GM19463 (cell line): ENCODE measurements around the gene FOXO1.

ENCODE experiments used
- ATAC-seq: cut with Tn5 transposase; IDR thresholded peaks from one replicate; pipeline ENCODE4 v1.9.1; 2021; ENCODE audit warnings: mild to moderate bottlenecking, moderate library complexity; ENCODE audit not compliant: unreplicated experiment

Gene FOXO1

DNA sequence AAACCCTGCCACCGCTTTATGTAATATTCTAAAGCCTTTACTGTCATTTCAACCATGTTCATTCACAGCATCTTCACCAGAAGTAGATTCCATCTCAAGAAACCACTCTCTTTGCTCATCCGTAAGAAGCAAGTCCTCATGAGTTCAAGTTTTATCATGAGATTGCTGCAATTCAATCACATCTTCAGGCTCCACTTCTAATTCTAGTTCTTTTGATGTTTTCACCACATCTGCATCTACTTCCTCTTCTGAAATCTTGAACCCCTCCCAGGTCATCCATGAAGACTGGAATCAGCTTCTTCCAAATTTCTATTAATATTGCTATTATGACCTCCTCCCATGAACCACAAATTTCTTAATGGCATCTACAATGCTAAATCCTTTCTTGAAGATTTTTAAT is 83.9 kb downstream of the FOXO1 start:
- no peak for ATAC-seq

DNA sequence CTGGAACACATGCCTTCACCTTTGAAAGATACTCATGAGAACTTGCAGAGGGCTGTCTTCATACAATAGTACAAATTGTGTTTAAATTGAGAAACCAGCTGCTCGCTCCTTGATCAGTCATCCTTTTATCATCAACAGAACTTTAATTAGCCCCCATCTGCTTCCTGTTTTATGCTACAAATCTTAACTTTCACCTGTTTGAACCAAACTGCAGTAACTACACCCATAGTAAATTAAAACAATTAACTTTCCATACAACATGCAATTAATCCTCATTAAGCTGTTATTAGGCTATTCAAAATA is 85.2 kb downstream of the FOXO1 start:
- ATAC-seq, result no peak

DNA sequence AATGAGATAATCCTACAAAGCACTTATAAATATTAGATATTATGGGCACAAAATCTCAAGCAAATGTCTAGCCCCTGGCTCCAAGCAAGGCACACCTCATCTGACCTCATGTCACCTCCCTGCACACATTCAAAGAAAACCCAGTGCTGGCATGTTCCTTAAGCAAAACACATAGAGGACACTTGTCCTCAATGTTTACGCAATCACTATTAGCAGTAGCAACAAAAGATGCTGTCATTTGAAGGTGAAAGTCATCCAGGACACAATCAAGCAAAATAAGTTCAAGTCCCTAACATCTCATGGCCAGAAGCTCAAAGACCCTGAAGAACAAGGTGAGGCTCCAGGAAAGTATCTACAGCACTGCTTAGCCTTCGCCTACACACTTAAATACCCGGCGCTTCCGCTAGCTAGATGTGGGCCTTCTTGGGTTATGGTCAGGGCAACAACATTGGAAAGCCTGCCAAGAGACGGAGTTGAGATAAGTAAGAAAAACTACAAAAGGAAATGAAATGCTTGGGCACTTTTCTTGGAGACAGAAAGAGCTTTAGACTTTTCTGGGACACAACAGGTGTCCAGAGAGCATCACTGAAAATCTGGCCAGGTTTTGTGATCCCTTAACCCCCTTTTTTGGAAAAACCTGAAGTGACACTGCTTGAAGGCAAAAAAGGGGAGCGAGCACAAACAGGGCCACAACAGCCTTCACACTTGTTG is 85.7 kb downstream of the FOXO1 start:
- no peak for ATAC-seq

DNA sequence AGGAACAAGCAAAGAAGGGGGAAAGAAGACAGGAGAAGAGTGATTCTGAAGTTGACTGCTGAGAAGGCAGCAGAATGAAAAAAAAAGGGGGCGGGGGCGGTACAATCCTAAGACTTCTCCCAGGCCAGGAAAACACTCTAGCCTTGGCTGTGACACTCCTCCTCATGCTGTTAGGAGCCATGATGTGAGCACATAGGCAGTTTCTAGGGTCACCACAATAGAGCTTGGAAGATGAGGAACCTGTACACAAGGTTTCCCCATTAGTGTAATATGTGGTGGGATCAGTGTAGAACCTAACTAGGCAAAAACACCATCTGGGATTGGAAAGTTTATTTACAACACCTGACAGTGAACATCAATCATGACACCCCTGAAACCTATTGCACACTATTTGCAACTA is 86.9 kb downstream of the FOXO1 start:
- no peak for ATAC-seq

DNA sequence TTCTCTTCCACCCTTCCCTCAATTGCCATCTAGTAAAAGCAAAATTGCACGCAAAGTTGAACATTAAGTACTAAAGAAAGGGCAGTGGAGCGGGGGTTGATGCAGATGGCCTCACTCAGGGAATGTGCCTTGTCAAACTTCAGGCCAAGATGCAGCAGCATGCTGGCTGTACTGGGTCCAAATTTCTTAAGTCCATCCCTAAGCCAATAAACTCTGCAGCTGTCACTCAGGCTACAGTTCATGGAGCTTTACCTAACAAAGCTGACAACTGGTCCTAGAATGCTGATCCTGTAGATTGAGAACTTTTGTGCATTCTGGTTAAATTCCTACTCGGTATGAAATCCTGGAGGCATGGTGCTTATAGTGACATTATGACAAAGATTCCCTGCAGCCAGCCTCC is 88.4 kb downstream of the FOXO1 start:
- no peak for ATAC-seq

DNA sequence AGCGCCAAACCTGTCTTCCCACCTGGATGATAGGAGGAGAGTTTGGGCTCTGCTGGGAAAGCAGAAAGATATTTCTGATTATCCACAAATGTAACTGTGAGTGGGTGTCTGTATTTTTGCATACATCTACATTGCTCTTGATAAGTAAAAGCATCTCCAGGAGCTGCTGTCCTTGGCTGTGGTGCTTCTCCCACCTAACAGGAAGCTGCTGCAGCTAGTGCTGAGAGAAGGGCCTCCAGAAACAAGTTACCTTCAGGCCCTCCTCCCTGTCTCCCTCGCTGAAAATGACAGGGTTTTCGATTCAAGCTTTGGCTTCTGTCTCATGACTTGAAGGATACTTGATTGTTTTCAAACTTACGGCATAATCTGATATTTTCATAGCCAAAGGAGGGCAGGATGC is 90.1 kb downstream of the FOXO1 start:
- ATAC-seq, result no peak

DNA sequence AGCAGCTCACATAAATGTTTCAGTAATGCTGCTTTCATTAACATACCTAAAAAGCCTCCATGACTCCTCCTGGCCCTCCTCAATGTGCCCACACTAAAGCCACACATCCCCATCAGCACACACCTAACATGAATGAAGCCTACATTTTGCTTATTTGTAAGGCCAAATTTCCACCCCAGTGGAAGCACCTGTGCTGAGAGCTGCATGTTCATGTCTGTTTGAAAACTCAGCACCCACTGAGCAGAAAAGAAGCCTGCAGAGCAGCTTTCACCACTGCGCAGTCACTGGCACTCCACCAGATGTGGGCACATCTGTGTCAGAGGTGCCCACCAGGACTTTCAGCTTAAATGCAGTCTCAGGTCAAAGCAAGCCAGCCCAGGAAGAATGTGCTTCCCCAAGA is 93.5 kb downstream of the FOXO1 start:
- no peak for ATAC-seq

DNA sequence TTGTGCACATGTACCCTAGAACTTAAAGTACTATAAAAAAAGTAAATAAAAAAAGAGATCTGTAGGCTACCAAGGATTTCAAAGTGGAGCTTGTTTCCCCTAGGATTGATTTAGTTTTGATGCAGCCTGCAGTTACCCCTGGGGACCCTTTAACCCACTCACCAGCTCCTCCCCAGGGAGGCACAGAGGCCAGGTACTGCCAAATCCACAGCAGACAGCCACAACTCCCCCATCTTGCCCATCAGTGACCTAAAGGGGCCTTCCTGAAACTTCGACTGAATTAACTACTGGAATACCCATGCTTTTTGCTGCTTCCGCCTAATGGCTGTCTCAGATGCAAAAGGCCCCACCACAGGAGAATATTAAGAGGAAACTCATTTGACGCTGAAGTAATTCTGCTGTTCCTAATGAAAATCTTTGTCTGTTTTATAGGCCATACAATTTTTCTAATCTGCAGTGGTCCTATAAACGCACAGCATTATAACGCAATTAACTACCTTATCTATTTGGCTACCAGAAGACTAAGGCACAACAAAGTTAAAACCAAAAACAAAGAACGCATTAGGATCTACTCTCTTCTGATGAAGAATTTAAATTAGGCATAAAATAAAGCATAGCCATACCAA is 95.0 kb downstream of the FOXO1 start:
- ATAC-seq, result no peak

DNA sequence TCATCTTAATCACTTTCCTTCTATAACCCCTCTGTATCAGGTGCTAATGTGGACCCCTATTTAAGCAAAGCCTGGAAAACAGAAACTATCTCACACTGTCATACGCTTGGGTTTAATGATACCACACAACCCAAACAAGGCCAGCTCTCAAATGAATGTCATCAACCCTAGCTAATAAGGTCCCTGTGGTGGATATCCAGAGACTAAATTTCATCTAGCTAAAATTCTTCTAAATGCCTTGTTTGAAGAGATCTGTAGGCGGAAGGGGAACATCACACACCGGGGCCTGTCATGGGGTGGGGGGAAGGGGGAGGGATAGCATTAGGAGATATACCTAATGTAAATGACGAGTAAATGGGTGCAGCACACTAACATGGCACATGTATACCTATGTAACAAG is 95.5 kb downstream of the FOXO1 start:
- no peak for ATAC-seq

DNA sequence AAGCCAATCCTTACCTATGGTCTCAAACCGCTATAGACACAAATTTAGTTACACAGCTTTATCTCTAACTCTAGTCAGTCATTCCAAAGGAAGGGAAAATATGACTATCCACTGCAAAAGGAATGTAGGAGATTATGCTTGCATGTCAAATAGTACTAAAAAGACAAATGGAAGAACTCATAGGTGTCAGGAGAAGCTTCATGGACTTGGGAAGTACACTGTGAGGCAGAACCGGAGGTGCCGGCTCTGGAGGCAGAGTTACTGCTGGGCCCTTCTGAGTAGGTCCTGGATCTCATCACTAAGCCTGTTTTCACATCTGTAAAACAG is 97.5 kb downstream of the FOXO1 start:
- no peak for ATAC-seq

DNA sequence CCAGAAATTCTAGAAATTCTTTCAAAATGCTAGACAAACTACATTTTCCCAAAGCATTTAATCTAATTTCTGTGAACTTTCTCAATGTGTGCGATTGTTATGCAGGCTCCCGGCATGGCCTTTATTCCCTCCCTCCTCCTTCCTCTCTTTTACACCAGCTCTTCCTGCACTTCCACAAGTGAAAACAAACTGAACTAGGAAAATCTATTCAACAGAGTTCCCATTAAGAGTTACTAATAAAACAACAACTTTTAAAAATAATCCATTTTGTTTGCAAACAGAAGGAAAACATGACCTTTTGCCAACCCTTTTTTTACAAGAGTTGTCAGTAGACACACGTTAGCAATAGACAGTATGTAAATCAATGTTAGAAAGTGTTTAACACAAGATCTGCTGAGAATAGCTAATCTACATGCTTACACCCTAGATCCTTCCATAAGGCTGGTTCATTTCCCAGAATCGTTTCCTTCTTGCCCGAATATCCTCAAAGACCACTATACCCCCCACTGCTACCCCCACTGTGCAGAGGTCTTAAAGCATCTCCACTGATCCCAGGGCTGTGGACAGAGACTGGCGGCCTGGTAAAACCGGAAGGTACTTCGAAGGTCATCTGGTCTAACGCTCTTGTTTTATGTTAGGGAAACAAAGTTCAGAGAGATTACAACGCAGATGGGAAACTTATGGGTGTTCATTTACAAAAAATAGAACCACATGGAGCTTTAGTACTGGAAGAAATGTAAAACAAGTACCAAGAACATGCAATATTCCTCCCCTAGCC is 98.0 kb downstream of the FOXO1 start:
- ATAC-seq, result no peak

DNA sequence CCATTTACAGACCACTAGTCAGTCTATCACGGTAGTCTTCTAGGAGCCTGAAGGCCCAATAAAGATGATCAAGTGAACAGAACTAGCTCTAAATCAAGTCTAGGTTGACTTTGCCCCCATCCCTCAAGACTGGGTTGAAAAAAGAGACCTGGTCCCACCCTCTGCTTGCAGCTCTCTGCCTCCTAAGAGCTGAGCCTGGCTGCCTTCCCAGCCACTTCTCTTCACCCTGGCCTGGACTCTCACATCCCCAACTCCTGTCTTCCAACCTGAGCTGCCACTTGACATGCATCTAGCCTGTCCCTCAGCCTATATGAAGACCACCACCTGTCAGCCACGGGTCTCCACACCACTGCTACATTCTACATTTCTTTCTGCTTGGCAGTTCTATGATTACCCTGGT is 99.6 kb downstream of the FOXO1 start:
- ATAC-seq, result no peak

DNA sequence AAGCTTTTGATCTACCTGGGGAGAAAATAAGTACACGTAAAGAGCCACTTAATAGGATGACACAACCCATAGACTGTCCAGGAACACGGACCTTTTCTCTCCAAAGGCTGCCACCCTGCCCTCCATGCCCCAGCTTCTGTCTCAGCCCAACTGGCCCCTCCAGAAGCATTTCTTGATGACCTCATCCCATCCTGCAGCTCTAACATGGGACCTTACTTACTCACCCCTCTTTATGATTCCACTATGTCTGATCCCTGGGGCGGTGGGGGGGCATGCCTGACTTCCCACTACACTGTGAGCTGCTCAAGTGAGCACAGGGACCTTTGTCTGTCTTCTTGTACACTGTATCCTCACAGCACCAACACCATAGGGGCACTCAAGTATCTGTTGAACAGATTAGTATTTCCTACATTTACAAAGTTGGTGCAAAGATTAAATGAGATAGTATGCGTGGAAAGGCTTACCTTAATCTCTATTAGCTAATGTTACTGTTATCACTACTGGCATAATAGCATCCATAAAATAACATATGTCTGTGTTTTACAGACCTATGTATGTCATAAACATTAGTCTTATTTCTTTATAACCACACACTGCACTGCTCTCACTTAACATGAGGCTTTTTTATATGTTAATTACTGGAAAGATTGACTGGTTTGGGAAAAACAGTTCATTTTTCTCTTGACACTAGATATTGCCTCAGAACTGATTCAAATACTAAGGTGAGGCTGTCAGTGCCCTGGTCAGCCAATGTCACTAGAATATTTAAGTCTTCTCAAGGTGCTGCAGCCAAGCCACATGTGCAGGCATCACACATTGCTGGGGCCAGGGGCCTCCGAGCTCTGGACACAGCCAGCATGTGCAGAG is 100.9 kb downstream of the FOXO1 start:
- ATAC-seq, result no peak

DNA sequence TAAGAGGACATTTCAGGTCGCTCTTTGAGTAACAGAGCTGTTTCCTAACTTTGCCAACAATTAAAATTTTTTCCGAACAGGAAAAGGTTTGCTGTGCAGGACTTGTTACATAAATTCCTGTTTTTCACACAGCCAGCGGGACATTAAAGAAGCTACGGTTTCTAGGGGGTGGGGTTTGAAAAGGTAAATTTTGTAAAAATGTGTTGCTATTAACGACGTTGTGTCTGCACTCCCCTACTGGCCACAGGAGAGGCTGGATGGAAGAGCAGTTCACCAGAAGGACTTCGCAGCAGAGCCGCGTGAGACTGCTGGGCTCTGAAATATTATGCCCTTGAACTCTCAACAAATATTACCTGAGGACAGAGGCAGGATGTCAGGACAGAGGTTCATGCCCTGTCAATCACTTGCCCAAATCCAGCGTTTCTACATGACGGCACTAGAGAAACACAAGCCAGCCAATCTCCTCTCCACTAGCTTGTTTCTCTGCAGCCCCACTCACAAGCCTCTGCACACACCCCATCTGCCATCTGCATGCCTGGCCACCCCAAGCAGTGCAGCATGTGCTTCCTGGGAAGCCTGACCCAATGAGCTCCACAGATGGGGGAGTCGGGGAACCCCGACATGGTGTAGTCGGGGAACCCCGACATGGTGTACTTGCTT is 102.0 kb downstream of the FOXO1 start:
- no peak for ATAC-seq

DNA sequence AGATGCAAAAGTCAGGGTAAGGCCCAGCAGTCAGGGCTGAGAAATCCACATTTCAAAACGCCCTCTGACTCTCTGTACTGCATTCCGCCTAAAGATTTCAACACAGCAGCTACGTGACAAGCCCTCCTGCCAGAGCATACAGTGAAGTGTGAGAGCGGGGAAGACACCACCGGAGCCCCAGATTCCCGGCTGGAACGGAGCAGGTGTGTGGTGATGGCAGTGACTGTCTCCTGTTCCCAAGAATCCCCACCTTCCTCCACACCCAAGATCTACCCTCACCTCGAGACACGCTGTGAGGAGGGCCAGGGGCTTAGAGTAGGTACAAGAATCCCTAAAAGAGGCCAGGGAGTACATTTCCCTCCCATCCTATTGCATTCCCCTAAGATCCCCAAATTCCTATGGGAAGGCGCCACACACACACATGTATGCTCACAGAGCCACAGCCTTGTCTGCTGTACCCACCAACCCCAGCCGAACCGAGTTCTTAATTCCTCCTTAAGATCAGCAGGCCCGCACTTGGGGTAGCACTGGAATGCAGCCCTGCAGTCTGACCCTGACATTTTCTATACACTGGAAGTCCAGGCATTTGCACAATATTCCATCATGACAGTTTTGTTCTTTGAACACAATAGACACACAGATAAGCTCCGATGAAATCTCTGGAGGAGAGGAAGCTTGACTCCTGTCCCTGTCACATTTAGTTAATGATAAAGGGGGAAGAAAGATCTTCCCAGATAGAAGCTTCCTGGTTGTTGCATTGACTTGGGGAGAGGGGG is 102.9 kb downstream of the FOXO1 start:
- no peak for ATAC-seq

DNA sequence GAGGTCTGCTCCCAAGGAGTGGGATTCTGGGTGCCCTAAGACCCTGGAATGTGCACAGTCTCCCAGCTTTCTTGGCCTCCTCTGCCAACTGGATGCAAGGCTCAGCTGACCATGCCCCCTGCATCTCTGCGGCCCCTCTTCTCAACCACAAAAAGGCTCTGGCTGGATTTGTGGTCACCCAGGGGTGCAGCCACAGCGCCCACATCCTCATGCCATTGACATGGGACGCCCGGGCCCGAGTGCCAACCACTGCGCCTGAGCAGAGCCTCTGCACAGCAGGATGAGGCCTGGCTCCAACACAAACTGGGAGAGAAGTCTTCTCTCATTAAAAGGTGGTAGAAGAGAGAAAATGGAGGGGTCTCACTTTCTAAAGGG is 103.5 kb downstream of the FOXO1 start:
- ATAC-seq, result no peak

DNA sequence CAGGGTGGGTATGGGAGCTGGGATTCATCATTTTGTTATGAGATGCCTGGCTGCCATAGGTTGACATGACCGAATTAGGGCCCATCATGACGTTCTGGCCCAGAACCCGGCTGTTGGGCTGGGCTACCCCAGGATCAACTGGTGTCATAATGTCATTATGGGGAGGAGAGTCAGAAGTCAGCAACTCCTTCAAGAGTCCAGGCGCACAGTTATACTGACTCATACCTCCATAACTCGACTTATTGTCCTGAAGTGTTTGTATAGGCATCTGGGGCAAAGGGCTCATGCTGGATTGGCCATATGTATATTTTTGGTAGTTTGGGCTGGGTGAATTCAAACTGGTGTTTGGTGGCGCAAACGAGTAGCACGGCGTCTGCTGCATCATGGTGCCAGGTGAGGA is 106.5 kb downstream of the FOXO1 start:
- no peak for ATAC-seq

DNA sequence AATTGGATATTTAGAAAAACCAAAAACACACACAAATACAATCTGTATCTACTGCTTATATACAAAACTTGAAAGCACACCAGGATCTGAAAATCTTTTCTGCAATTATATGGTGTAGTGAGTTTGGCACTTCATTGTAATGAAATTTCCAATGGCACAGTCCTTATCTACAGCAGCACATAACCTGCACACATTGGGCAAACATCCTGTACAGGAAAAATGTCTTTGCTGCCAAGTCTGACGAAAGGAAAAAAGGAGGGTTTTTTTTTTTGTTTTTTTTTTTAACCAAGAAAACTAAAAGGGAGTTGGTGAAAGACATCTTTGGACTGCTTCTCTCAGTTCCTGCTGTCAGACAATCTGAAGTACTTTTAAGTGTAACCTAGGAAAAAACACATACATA is 107.8 kb downstream of the FOXO1 start:
- no peak for ATAC-seq

DNA sequence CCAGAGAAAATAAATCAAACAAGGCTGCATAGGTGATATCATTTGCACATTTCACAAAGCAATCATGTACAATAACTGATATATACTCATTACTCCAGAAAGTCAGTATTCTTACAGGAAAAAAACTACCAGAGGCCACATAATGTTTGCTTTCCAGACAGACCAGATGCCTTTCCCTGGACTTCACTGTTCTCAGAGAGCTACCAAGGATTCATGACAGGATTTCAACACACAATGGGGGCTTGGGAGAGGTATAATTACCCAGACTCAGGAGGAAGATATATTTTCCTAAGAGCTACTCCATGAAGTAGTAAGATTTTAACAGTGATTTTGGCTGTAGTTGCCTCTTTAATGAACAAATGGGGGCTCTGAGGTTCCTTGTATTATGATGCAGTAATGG is 110.0 kb downstream of the FOXO1 start:
- ATAC-seq, result no peak

DNA sequence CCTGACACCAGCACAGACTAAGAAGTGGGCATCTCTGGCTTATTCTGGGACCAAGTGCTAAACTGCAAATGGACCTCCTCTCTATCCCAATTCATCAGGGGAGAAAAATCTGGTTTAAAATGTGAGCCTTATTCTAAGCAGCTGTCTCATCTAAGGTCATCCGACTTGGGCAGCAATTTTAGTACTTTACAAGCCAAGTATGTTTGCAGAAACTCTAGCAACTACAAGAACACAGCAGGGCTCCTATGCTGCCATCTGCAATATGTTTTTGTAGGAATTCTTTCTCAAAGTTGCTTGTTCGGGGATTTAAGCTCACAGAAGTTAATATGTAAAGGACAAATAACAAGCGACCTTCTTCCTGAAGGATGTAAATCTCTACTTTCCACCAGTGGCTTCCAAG is 113.1 kb downstream of the FOXO1 start:
- ATAC-seq, result no peak
